IPS-NIHi7 (cell line): ENCODE data around the gene SETD1B.
"Not testable (repeated sequence)": the region's sequence is repeated elsewhere in the genome, so short reads cannot be mapped to it uniquely, and the experiment has no call there.

Source experiments
- DNase-seq: peaks from one replicate; pipeline ENCODE4 v3.0.0; 2012; ENCODE audit warnings: mixed read lengths; ENCODE audit errors: extremely low spot score

The SETD1B gene

DNA sequence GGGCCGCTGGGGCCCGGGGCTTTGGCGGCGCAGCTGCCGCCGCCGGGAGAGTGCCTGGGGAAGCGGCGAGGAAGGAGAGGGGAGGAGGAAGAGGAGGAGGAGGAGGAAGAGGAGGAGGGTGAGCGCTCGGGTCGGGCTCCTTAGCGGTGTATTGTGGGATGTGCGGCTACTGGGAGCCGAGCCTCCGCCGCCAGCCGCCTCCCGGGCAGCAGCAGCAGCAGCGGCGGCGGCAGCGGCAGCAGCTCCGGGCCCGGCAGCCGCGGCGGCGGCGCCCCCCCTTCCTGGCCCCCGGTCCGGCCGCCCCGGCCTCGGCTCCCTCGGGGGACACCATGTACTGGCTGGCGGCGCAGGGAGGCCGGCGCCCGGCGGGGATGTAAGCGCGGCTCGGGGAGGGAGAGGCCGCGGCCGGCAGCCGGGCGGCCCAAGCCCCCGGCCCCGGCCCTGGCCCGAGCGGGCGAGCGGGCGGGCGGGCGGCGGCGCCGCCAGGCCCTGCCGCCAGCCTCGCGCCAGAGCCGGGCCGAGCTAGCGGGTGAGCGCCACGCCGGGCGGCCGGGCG, at the start of gene SETD1B:
SETD1B (plus strand) TSS at position 149 of the 556 bp plus-strand sequence. CDS start 729 bp downstream, outside the sequence.
- no peak for DNase-seq

DNA sequence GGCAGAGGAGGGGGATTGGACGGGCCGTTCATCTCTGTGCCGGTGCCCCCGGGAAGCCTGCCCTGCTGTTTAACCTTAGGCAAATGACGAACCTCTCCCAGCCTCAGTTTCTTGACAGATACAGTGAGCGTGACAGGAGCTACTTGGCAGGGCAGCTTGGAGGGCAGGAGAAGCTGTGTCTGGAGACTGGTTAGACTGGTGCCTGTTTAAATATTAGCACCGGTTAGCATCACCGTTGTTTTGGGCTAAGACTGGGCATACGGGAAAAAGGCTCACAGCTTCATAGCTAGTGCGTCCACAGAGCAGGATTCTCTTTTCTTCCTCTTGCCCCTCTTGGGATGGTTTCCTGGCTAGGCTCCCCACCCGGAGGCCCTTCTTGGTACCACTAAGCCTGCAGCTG, 49.0 kb upstream of the SETD1B start:
- DNase-seq, result no peak

DNA sequence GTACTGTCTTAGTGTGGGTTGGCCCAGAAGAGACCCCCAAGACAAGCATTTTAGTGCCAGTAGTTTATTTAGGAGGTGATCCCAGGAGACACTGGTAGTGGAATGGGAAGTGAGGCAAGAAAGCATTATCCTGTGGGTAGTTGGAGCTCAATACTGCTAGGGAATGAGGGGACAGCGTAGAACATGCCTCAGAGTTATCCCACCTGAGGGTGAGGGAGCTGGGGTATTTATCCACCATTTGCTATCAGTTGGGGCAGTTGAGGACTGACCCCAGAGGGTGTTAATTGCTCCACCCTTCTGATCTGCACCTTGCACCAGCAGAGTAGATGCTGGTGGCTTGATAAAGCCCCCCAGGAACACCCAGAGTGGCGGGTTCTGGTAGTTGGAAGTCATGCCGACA, 48.2 kb upstream of the SETD1B start:
- DNase-seq, result no peak

DNA sequence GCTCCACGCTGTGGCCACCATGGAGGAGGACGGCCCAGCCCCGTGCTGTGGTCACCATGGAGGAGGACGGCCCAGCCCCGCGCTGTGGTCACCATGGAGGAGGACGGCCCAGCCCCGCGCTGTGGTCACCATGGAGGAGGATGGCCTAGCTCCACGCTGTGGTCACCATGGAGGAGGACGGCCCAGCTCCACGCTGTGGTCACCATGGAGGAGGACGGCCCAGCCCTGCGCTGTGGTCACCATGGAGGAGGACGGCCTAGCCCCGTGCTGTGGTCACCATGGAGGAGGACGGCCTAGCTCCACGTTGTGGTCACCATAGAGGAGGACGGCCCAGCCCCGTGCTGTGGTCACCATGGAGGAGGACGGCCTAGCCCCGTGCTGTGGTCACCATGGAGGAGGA, 45.3 kb upstream of the SETD1B start:
- DNase-seq, result not testable (repeated sequence)

DNA sequence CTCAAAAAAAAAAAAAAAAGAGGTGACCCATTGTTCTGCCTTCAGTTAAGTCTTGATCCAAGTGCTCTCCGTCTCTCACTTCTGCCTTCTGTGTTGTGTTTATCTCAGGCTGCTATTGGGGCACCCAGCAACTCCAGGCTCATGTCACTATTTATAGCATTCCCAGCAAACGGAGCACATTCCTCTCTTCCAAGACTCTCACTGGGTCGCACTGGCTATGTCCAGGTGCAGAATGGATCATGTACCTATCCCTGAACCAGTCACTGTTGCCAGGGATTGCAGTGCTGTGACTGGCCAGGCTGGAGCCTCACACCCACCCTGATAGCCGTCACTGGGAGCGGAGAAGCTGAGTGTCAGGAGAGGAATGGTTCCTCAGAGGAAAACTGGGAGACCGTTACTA, 41.5 kb upstream of the SETD1B start:
- no peak for DNase-seq

DNA sequence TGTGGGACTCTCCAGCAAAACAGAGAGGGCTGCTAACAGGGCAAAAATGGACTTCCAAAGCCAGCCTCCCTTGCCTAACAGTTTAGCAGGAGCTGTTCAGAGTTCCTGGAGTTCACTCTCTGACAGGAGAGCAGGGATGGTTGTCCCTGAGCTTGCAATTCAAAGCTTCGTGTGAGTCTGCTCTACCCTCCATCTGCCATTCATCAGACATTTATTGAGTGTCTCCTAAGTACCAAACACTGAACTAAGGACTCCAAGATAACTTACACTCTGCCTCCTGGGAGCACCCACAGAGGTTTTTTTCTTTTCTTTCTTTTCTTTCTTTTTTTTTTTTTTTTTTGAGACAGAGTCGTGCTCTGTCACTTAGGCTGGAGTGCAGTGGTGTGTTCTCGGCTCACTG, 39.0 kb upstream of the SETD1B start:
- DNase-seq, result no peak

DNA sequence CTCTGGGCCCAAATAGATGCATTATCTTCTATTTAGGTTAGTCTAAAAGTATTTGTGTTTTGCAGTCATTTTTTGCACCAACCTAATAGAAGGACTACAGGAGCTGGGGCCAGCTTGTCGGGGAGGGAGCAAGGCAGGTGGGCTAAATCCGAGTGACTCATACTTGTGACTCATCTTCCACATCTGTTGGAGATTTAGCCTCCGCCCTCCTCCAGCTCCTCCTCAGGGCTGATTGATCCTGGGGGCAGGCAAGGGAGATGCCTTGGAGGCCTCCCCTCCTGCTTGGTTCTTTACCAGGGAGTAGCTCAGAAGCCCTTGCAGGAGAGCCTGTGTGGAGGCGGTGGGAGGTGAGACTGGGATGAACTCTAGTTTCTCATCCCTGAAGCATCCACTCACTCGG, 38.2 kb upstream of the SETD1B start:
- peak; percentile 57 for DNase-seq

DNA sequence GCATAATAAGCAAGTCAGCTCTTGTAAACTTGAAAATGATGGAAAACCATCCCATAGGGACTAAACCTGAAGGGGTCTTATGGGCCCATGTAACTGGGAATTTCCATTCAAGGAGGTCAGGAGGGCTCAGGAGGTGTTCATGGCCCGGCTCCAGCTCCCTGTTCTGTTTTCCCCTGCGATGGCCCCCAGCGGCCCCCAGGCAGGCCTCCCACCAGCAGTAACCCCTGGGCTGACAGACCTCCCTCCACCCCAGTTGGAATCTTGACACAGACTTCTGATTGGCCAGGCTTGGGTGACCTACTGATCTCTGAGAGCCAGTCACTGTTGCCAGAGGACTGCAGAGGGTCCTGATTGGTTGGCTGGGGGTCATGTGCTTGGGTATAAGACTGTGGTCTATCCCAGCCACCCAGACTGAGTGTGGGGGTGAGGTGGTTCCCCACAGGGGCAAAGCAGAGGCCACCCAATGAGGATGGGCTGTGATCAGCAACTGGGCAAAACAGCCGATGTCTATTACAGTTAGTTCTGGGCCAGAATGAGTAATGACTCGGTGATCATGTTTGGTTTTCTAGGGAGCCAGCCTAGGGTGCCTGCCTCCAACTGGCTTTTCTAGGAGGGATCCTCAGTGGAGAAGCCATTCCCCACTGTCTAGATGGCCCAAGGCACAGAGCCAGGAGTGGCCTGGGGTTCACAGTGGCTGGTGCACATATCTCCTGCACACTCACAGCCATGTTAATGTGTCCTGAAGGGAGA, 37.3 kb upstream of the SETD1B start:
- no peak for DNase-seq

DNA sequence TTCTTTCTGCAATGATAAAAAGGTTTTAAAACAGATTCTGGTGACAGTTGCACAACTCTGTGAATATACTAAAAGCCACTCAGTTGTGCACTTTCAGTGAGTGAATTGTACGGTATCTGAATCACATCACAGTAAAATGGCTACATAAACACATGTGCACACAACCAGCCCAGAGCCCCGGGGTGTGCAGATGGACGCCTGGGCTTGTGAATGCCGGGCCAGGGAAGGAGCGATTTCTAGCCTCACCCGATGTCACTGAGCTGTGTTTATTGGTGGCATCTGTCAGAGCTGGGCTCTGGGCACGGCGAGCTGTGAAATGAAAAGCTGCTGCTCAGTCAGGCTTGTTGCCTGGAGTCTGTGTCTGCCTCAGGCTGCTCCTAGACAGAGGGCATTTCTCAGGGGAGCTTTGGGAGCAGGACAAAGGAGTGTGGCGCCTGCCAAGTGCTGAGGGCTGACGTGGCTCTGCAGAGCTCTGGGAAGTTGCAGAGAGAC, 36.2 kb upstream of the SETD1B start:
- DNase-seq, result no peak

DNA sequence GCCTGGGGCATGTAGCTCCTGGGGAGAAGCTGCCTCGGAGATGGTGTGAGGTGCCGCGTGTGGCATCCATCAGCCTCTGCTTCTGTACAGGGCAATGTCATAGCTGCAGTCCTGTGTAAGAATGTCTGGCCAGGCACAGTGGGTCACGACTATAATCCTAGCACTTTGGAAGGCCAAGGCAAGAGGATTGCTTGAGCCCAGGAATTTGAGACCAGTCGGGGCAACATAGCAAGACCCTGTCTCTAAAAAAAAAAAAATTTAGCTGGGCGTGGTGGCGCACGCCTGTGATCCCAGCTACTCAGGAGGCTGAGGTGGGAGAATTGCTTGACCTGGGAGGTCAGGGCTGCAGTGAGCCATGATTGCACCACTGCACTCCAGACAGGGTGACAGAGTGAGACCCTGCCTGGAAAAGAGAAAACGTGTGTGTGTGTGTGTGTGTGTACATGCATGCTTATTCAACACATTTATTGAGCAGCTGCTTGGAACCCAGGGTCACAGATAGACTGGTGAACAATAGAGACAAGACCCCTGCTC, 34.4 kb upstream of the SETD1B start:
- no peak for DNase-seq

DNA sequence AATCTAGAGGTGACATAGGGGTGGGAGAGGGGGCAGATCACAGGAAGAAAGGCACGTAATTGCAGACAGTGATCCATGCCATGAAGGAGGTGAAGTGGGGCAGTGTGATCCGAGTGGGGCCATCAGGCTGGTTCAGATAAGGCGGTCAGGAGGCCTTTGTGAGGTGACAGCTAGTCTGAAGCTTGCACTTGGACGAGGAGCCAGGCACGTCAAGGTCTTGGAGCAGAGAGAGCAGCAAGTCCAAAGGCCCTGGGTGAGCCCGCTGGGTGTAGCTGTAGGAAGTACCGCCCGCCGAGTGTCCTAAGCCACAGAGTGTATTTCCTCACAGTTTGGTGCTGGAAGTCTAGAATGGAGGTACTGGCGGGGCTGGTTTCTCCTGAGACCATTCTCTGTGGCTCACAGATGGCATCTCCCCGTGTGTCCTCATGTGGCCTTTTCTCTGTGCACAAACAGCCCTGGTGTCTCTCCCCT, 33.9 kb upstream of the SETD1B start:
- no peak for DNase-seq

DNA sequence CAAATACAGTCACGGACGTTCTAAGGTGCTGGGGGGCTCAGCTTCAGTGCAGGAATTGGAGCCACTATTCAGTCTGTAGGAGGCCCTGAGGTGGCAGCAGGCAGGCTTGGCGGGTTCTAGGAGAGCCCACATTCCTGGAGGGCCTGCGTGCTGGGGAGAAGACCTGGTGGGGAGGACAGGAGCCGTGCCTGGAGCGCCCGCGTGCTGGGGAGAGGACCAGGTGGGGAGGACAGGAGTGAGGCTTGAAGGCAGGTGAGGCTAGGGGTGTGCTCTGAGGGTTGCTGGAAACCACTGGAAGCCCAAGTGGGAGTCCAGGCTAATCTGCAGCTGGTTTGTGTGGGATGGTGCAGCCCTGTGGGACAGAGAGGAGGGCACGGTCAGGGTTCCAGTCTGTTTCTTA, 33.4 kb upstream of the SETD1B start:
- no peak for DNase-seq

DNA sequence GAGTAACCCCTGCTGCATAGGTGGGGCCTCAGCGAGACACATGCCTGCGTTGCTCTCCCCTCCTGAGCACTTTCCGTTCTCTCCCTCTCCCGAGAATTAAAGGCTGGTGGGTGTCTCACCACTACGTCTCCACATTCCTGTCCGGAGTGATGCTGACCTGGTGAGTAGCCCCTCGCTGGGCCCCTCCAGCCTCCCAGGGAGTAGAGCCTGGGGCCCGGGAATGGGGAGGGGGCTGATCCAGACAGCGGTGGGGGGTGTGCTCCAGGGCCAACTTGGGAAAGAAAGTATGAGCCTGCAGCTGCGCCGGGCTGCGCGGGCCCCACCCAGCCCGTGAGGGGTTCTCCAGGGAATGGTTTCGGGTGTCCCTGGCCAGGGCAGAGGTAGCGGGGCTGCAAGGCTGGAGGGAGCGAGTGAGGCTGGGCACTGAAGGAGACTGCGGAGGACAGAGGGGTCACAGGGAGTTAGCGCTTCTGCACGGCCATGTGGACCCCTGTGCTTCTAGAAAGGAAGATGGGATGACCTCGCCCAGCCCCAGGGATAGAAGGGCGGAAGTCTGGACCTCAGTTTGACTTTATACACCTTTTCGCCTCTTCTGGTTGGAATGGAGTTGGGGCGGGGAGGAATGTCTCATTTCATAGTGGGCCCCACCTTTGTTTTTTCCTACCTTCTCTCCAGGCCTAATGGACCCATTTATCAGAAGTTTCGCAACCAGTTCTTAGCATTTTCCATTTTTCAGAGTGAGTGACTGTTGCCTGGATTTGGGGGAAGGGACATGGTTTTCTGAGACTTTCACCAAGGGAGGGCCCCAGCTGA, 32.8 kb upstream of the SETD1B start:
- no peak for DNase-seq

DNA sequence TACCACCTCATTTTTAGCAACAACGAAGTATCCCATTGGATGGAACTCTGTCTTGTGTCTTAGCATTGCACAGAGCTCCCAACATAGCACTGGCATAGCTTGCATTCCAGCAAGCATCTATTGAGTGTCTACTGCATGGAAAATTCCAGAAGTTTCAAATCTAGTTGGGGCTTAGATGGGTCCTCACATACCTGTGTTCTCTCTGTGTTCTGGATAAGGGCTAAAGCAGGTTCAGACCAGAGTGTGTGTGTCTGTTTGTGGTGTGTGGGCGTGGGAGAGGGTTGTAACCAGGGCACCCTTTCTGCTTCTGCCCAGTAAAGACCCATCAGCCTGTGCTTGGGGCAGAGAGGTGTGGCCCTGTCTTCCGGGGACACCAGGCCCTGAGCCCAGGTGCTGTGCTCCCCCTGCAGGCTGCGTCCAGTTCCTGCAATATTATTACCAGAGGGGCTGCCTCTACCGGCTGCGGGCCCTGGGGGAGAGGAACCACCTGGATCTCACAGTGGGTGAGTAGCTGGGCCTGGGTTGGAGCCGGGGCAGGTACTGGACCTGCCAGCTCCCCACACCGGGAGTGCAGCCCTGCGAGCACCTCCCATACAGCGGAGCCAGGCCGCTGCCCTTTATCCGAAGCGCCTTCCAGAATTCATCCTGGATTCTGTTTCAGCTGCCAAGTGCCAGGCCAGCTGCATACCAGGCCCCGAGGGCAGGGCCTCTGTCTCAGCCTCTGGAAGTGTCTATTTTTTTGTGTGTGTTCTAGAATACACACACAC, 30.6 kb upstream of the SETD1B start:
- peak; percentile 94 for DNase-seq

DNA sequence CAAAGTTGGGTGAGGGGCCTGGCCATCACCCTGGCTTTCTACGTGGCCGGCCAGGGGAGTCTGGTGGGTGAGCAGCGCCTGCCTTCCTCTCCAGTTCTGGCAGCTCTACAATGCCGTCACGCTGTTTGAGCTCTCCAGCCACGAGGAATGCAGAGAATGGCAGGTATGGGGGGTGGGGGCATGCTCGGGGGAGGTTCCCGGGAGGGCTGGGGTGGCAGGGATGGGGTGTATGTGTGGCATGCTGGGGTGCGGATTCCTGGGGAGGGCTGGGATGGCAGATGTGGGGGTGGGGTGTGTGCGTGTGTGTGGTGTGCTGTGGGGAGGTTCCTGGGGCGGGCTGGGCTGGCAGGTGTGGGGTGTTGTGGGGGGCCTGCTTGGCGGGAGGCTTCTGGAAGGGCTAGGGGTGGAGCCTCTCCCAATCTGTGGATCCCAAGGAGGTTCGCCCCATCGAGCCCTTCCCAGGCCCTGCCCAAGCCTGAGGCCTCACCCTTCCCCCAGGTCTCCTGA, 28.8 kb upstream of the SETD1B start:
- peak; percentile 52 for DNase-seq

DNA sequence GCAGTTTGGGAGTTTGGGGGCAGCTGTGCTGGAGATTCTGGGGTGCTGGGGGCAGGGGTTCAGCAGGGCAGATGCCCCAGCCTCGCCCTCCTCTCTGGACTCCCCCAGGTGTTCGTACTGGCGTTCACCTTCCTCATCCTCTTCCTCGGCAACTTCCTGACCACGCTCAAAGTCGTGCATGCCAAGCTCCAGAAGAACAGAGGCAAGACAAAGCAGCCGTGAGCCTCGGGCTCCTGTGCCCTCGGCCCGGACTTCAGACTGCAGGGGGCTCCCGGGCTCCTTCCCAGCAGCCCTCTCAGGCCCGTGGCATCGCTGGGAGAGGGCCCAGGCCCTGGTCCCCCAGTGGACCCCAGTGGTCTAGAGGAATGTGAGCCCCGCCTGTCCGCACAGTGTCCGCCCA, 28.3 kb upstream of the SETD1B start:
- DNase-seq, result no peak

DNA sequence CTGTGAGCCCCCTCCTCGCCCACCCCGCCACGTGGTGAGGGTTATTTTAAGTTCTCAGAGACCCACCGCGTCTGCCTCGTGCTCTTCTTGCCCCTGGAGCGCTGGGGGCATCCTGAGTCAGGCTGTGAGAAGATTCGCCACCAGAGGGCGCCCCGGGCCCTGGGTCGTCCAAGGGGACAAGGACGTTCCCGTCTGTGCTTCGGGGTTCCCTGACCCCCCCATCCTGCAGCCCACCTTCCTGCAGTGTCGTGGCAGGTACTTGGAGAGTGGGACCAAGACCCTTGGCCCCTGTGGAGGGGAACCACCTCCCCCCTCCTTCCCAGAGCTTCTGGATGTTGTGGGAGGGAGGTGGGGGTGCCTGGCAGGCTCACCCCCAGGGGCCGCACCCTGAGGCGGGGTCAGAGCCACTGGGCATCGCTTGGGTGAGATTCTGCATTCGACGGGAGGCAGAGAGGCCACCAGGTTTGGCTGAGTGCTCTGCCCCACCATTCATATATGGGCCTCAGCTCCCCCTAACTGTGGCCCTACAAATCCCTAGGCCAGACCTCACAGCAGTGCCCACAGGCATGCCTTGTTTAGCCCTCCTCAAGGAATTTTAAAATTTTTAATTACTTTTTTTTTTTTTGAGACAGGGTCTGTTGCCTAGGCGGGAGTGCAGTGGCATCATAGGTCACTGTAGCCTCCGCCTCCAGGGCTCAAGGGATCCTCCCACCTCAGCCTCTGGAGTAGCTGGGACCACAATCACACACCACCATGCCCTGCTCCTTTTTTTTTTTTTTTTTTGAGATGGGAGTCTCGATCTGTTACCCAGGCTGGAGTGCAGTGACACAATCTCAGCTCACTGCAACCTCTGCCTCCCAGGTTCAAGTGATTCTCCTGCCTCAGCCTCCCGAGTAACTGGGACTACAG, 27.4 kb upstream of the SETD1B start:
- peak; percentile 87 for DNase-seq

DNA sequence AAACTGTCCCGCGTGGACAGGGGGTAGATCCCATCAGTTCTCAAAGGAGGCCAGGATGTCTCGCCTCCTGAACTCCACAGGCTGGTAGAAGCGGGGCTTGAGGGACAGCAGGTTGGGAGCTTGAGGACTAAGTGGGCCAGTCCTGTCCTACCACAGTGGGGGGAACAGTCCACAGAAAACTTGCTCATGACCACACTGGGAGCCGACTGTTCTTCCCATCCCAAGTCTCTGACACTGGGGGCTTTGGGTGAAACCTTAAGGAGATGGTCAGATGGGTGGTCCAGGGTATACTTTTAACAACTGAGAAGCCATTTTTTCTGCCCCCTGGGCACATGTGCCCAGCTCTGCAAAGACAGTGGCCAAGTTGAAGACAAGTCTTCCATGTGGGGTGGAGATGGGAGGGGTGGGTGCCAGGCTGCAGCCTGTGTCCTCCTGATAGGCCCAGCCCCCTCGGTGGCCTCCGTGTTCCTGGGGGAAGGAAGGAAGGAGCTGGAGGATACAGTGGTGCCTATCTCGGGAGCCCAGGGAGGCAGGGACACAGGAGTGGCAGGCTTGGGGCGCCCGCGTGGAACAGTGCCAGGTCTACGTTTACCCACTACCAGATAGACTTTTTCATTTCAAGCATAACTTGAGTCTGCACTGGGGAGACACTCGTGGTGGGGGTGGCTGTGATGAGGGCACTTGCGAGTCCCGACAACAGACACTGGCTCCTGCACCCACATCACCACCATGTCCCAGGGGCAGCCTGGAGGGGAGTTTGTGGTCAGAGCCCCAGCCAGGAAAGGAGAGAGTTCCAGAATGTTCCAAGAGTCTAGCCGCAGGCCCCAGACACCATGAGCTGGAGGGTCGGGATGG, 25.0 kb upstream of the SETD1B start:
- DNase-seq, result no peak

DNA sequence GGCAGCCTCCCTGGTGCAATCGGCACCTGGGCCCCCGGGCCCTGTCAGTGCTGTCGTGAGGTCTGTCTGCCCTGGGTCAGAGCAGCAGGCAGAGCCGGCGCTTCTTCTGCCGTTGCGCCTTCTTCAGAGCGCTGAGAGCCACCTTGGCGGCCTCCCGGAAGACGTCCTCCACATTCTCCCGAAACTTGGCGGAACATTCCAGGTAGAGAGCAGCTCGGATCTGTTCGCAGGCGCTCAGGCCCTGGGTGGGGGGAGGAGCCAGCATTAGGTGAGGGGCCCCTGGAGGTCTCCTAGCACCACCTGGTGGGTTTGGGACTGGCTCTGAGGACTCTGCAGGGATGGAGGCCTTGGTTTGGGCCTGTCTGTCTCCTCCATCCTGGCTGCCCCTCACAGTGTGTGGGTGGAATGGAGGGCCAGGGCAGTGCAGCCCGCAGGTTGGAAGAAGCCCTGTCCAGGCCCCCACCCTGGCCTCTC, 24.4 kb upstream of the SETD1B start:
- DNase-seq, result no peak
